GM12873 (cell line): ENCODE measurements around the gene DOP1B.

ENCODE experiments used
- CTCF ChIP-seq: IDR thresholded peaks from 2 replicates; pipeline ENCODE4 v1.5.1; 2012; ENCODE audit warnings: low read depth, mild to moderate bottlenecking, moderate library complexity, low read length, control low read depth; ENCODE audit not compliant: insufficient read depth; ENCODE audit errors: missing control alignments

Gene DOP1B

GRCh38 chr21:36171336-36171735, 14.7 kb downstream of the DOP1B start:
- TF ChIP-seq CTCF: no peak

- no peak for TF ChIP-seq CTCF
These were observed 15.2 kb downstream of the DOP1B start for GRCh38 chr21:36171741-36172331.

DNA sequence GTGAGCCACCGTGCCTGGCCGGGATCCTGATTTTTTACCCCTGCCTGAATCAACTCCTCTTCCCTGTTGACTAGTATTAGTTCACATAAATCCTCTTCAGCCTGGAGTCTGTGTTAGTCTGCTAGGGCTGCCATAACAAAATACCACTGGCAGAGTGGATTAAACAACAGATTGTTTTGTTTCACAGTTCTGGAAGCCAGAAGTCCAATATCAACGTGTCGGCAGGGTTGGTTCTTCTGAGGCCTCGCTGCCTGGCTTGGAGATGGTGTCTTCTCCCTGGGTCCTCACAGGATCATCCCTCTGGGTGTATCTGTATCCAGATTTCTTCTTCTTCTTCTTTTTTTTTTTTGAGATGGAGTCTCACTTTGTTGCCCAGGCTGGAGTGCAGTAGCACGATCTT, 18.2 kb downstream of the DOP1B start:
- no peak for TF ChIP-seq CTCF

- TF ChIP-seq CTCF: no peak
These were observed 19.3 kb downstream of the DOP1B start for GRCh38 chr21:36175771-36176565.

- no peak for TF ChIP-seq CTCF
These were observed 21.7 kb downstream of the DOP1B start for GRCh38 chr21:36178349-36178748.

GRCh38 chr21:36179145-36179544, 22.5 kb downstream of the DOP1B start:
- TF ChIP-seq CTCF: no peak

GRCh38 chr21:36180963-36181362, 24.3 kb downstream of the DOP1B start:
- TF ChIP-seq CTCF: no peak
